GM18505 (cell line): Measurements from ENCODE around the gene HEBP1.

Experiments used
- ATAC-seq: cut with Tn5 transposase; IDR thresholded peaks from one replicate; pipeline ENCODE4 v1.9.1; 2021; ENCODE audit not compliant: unreplicated experiment
- POLR2A ChIP-seq: IDR thresholded peaks from 4 replicates; pipeline ENCODE4 v1.6.1; 2011; ENCODE audit warnings: borderline replicate concordance; ENCODE audit not compliant: insufficient read depth, insufficient read length; ENCODE audit errors: extremely low read depth

Gene HEBP1

DNA sequence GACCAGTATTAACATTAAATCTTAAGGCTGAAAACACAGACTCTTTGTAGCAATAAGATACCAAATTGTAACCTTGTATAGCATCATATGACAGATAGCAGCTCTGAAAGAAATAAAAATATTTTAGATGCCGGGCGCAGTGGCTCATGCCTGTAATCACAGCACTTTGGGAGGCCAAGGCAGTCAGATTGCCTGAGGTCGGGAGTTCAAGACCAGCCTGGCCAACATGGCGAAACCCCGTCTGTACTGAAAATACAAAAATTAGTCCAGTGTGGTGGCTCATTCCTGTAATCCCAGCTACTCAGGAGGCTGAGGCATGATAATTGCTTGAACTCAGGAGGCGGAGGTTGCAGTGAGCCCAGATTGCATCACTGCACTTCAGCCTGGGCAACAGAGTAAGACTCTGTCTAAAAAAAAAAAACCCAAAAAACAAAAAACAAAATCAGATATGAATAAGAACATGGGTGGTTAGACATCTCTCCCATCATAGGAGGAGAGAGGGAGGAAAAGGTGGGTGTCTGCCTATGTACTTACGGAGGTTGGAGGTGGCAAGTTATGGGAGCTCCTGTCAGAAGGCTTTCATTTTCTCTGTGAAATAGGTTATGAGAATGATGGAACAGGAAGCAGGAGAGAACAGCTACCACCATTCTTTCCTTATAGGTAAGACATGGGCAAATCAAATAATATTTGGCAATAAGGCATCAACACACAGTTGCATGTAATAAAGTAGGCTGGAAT, 7.6 kb upstream of the HEBP1 start:
- no peak for TF ChIP-seq POLR2A
- no peak for ATAC-seq

DNA sequence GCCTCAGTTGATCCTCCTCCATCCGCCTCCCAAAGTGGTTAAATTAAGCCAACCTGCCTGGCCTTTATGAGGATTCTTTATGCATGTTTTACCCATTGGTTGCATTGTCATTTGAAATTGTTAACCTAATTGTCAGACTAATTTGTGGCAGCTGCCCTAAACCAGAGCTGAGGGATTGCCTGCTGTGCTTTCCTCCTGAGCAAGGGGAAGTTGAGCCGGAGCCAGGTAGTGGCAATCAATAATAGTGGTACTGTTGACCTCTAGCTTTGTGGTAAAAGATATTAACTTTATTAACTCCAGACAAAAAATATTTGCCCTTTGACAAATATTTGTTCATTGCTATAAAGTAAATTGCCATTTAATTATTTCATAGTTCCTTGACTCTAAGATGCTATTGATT, 5.6 kb upstream of the HEBP1 start:
- no peak for TF ChIP-seq POLR2A
- ATAC-seq: no peak

DNA sequence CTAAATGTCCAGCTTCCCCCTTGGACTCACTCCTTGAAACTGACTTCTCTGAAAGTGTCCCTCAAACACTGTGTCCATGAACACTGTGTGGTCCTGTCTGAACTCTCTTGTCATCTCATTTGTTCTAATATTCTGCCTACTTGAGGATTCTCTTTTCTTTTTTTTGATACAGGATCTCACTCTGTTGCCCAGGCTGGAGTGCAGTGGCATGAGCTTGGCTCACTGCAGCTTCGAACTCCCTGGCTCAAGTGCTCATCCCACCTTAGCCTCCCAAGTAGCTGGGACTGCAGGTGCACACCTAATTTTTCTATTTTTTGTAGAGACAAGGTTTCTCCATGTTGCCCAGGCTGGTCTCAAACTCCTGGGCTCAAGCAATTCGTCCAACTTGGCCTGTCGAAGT, 4.9 kb upstream of the HEBP1 start:
- no peak for TF ChIP-seq POLR2A
- no peak for ATAC-seq

DNA sequence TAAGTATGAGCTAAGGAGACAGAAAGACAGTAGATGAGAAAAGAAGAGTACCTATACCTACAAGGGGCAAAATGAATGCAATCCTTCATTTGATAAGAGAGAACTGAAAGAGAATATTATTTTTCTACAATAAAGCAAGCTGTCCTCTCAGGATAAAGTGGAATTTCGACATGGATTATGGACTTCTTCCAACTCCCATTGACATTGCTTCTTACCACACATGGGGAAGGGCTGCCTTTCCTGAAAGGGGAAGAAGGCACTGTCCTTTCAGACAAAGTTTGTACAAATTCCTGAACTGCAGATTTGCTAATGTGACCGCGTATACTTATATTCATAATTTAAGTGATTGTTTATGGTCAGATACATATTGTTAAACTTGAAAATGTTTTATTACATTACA, 4.3 kb upstream of the HEBP1 start:
- TF ChIP-seq POLR2A: no peak
- ATAC-seq: no peak

DNA sequence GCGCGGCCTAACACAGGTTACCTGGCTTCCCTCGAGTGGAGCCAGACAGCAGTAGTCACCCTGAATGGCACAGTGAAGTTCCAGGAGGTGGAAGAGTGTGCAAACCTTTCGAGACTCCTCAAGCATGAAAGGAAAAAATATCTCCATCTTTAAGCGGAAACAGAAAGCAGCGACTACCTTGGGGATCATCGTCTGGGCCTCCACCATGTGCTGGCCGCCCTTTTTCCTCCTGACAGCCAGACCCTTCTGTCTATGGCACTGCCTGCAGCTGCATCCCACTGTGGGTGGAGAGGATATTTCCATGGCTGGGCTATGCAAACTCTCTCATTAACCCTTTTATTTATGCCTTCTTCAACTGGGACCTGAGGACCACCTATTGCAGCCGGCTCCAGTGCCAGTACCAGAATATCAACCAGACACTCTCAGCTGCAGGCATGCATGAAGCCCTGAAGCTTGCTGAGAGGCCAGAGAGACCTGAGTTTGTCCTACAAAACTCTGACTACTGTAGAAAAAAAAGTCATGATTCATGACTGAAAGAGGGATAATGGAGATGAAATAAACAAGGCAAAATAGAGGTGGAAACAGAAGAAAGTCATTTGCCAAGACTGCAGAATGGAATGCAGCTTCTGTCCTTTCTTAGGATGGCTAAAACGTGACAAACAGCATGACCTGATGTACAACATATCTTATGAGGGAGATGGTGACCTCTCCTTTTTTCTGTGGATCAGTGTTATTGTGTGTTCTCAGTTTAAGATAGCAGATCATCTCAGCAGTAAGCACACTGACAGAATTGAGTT, 2.4 kb upstream of the HEBP1 start:
- no peak for ATAC-seq
- TF ChIP-seq POLR2A: no peak

DNA sequence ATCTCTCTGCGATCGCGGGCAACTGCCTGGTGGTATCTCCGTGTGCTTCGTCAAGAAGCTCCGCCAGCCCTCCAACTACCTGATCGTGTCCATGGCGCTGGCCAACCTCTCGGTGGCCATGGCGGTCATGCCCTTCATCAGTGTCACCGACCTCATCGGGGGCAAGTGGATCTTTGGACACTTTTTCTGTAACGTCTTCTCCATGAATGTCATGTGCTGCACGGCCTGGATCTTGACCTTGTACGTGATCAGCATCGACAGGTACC, 1.6 kb upstream of the HEBP1 start:
- TF ChIP-seq POLR2A: no peak
- ATAC-seq: no peak

DNA sequence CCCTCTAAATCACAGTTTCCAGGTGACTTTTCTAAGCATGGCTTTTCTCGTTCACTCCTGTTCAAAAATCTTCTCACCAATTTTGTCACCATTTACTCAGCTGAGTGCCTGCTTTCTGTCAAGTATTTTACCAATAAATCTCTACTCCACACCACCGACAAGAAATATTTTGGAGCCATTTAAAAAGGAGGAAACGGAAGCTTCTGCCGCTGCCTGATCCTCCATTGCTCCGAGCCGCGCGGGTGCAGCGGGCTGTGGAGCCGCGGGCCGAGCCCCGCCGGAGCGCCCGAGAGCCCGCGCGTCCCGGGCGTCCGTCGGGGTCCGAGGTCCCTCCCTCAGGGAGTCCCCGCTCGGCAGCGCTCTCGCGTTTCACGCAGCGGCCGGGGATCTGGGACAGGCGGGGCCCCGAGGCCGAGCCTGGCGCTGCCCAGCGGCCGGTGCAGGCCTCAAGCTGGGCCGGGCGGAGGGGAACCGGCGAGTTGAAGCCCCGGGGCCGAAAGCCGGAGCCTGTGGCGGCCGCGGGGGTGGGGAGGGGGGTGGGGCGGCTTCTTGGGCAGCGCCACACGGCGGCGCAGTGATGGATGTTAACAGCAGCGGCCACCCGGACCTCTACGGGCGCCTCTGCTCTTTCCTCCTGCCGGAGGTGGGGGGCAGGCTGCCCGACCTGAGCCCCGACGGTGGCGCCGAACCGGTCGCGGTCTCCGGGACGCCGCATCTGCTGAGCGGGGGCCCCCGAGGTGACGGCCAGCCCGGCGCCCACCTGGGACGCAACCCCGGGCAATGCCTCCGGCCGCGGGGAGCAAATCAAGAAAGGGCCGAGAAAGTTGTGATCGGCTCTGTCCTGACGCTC, 1.1 kb upstream of the HEBP1 start:
- no peak for TF ChIP-seq POLR2A
- ATAC-seq: peak; percentile 15

DNA sequence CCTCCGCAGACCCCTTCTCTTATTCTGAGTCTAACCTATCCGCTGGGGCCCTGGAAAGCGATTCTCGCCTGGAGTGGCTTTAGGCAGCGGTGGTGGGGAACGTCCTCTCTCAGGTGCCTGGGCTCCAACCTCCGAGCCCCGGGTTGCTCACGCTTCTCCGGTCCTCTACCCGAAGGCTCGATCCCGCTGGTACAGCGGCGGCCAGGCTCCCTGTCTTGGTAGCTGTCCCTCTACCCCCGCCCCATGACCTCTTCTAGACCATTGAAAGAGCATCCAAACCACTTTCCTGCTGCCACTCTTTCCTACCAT, 505 bp upstream of the HEBP1 start:
- TF ChIP-seq POLR2A: no peak

DNA sequence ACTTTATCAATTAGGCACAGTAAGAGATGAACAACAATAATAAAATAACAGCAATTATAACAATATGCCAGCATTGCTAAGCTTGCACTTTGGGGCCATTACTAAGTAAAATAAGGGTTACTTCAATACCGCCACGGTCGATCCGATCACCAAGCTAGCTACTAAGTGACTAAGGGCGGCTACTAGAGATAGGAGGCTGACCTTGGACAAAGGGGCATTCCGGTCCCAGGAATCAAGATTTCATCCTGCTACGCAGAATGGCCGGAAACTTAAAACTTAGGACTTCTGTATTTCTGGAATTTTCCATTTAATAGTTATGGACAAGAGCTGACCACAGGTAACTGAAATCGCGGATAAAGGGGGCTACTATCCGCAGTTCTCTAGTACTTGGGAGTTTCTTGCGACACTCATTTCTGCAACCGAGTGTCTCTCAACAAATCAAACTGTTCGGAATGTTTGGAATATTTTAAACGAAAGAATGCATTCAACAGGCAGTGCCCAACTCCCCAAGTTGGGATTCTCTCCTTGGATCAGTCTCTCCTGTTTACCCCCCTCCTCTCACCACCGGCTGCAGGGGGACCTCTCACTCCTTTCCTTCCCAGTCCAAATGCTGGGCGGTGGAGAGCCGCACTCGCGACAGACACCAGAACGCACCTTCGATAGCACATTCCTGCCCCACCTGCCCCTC, 650 bp downstream of the HEBP1 start:
- TF ChIP-seq POLR2A: no peak
- ATAC-seq: no peak

More for the DNA sequence above, 505 bp upstream of the HEBP1 start:
- peak; percentile 31 for ATAC-seq

DNA sequence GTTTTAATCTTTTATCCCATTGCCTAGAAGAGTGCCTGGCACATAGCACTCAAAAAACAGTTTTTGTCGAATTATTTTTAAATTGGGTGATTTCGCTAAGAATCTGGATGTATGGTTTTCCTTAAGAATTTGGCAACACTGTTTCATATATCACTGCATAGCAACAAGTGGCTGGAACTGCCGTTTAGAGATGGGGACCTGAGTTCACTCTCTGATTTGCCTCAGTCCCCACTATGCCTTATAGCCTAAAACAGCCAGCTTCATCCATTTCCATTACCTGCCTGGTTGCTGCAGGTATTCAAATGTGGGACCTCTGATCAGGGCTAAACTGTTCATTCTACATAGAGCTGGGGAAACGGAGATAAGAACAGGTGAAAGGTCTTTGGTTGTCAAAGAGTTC, 1.8 kb downstream of the HEBP1 start:
- ATAC-seq: no peak
- no peak for TF ChIP-seq POLR2A

DNA sequence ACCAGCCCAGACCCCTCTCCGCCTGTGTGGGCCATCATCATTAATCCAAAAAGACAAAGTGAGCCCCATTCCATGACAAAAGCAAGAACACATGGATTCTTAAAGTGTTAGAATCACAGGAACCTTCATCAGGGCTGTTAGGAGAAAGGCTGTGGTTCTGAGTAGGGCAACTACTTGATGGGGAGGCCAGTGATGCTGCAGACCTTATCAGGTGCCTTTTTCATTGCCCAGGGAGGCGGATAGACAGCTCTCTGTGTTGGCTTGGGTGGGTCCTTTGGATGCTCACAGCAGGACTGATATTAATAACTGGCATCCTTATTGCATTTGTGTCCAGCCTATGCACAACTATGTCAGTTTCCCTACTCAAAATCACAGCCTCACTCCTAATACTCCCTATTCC, 2.3 kb downstream of the HEBP1 start:
- TF ChIP-seq POLR2A: no peak
- no peak for ATAC-seq

DNA sequence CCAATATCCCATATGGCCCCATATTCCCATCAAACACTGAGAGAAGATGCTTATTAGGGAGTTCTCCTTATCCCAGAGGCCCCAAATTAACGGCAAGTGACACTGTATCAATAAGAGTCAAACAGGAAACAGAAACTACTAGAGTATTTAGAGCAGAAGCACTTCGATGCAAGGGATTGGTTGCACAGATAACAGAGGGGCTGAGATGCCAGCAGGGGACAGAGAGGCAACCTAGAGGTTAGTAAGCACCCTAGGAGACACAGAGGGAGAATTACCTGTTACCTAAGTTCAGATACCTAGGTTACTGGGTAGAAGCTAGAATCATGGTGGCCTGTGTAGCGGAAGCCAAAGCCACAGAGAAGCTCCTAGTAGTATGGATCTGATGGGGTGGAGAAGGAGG, 2.9 kb downstream of the HEBP1 start:
- ATAC-seq: no peak

DNA sequence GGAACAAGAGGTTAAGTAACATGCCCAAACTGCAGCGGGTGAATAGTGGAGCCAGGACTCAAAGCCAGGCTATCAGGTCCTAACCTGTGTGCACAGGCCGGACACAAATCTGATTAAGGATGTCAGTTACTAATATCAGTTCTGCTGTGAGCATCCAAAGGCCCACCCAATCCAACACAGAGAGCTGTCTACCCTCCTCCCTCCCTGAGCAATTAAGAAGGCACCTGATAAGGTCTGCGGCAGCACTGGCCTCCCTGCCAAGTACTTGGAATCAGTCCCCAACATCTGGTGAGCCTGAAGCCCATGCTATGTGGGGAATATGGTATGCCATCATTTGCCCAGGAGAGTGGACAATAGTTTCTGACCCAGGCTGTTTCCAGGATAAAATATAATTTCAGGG, 3.9 kb downstream of the HEBP1 start:
- no peak for ATAC-seq
- no peak for TF ChIP-seq POLR2A

More for the DNA sequence above, 2.9 kb downstream of the HEBP1 start:
- TF ChIP-seq POLR2A: no peak
